Mesenteric fat pad (tissue), 1 donor: Measurements from ENCODE around the gene IGDCC3. TPM values are rescaled to one million over a fixed set of nuclear protein-coding genes. Genes with fewer than 3 reads are reported as not detected.
"Not testable (repeated sequence)": the region's sequence is repeated elsewhere in the genome, so short reads cannot be mapped to it uniquely, and the experiment has no call there.

Experiments
- DNase-seq: peaks from one replicate; pipeline ENCODE4 v3.0.0-alpha.2; 2020; ENCODE audit warnings: low spot score
- total RNA-seq: library from RNA; stranded (reverse); fragmentation: NEBNext Ultra II Directional; extraction: Animal tissue kit (Norgen Biotek cat#: 25700); gene quantifications from one replicate; pipeline ENCODE4 v1.2.1, GENCODE V29; 2021
- donor health status: DM: yes; HTN: yes; CAD: no.

IGDCC3 gene
- total RNA-seq, 1 donor from 2014 or later: not detected

- DNase-seq: no peak
Measured at GRCh38 chr15:65406424-65407000, 28.7 kb upstream of the IGDCC3 start.

GRCh38 chr15:65405791-65406423 lies 28.1 kb upstream of the IGDCC3 start:
- DNase-seq: no peak

- DNase-seq: no peak
Measured at GRCh38 chr15:65404186-65404872, 26.5 kb upstream of the IGDCC3 start.

- no peak for DNase-seq
Measured at GRCh38 chr15:65402961-65403360, 25.2 kb upstream of the IGDCC3 start.

GRCh38 chr15:65401611-65402240 lies 23.9 kb upstream of the IGDCC3 start:
- no peak for DNase-seq

GRCh38 chr15:65400760-65401610 lies 23.2 kb upstream of the IGDCC3 start:
- no peak for DNase-seq

- no peak for DNase-seq
Measured at GRCh38 chr15:65399997-65400396, 22.2 kb upstream of the IGDCC3 start.

- no peak for DNase-seq
Measured at GRCh38 chr15:65399001-65399706, 21.4 kb upstream of the IGDCC3 start.

GRCh38 chr15:65398486-65398885 lies 20.7 kb upstream of the IGDCC3 start:
- DNase-seq: not testable (repeated sequence)

GRCh38 chr15:65396965-65397317 lies 19.1 kb upstream of the IGDCC3 start:
- DNase-seq: no peak

GRCh38 chr15:65396283-65396964 lies 18.6 kb upstream of the IGDCC3 start:
- DNase-seq: no peak

- no peak for DNase-seq
Measured at GRCh38 chr15:65395567-65396202, 17.9 kb upstream of the IGDCC3 start.

- DNase-seq: no peak
Measured at GRCh38 chr15:65394936-65395335, 17.1 kb upstream of the IGDCC3 start.

GRCh38 chr15:65394280-65394789 lies 16.5 kb upstream of the IGDCC3 start:
- no peak for DNase-seq

GRCh38 chr15:65393557-65393956 lies 15.8 kb upstream of the IGDCC3 start:
- DNase-seq: no peak

GRCh38 chr15:65393091-65393490 lies 15.3 kb upstream of the IGDCC3 start:
- DNase-seq: no peak

GRCh38 chr15:65392368-65392767 lies 14.6 kb upstream of the IGDCC3 start:
- no peak for DNase-seq

GRCh38 chr15:65391732-65392131 lies 13.9 kb upstream of the IGDCC3 start:
- no peak for DNase-seq

GRCh38 chr15:65390447-65390846 lies 12.6 kb upstream of the IGDCC3 start:
- no peak for DNase-seq
